DLD1 (cell line): ENCODE data around the gene TBCC.

ENCODE experiments used
- in situ Hi-C: cut with HindIII; loops from 2 replicates; pipeline ENCODE4 v1.10.0; 2017; ENCODE audit warnings: low sequenced_read_pairs

The TBCC gene

GRCh38 chr6:42774201-42774600 lies 28.3 kb upstream of the TBCC start:
- in situ Hi-C loops: no loop called here

- in situ Hi-C loops: no loop called here
Measured at GRCh38 chr6:42771741-42772100, 25.8 kb upstream of the TBCC start.

- in situ Hi-C loops: no loop called here
Measured at GRCh38 chr6:42769836-42770235, 23.9 kb upstream of the TBCC start.

- in situ Hi-C loops: no loop called here
Measured at GRCh38 chr6:42769051-42769450, 23.1 kb upstream of the TBCC start.

GRCh38 chr6:42766163-42766670 lies 20.3 kb upstream of the TBCC start:
- in situ Hi-C loops: no loop called here

- in situ Hi-C loops: no loop called here
Measured at GRCh38 chr6:42764911-42765648, 19.2 kb upstream of the TBCC start.

GRCh38 chr6:42762950-42763349 lies 17.0 kb upstream of the TBCC start:
- in situ Hi-C loops: no loop called here

GRCh38 chr6:42762426-42762859 lies 16.5 kb upstream of the TBCC start:
- in situ Hi-C loops: no loop called here

GRCh38 chr6:42761287-42762067 lies 15.6 kb upstream of the TBCC start:
- in situ Hi-C loops: no loop called here

GRCh38 chr6:42758756-42759430 lies 13.0 kb upstream of the TBCC start:
- in situ Hi-C loops: no loop called here

GRCh38 chr6:42756722-42757121 lies 10.8 kb upstream of the TBCC start:
- in situ Hi-C loops: no loop called here

GRCh38 chr6:42754759-42755158 lies 8.9 kb upstream of the TBCC start:
- in situ Hi-C loops: no loop called here

- in situ Hi-C loops: no loop called here
Measured at GRCh38 chr6:42751055-42751454, 5.2 kb upstream of the TBCC start.

- in situ Hi-C loops: loop anchor here (10.0 kb wide), 1 partner anchor 54 kb away; no protein-coding TSS in a partner anchor
Measured at GRCh38 chr6:42748203-42748898, 2.4 kb upstream of the TBCC start.

GRCh38 chr6:42746463-42747391 lies 824 bp upstream of the TBCC start:
- in situ Hi-C loops: loop anchor here (10.0 kb wide), 1 partner anchor 52 kb away; no protein-coding TSS in a partner anchor

GRCh38 chr6:42745083-42745639 lies 742 bp downstream of the TBCC start:
- in situ Hi-C loops: loop anchor here (10.0 kb wide), 1 partner anchor 50 kb away; no protein-coding TSS in a partner anchor

- in situ Hi-C loops: loop anchor here (10.0 kb wide), 1 partner anchor 50 kb away; no protein-coding TSS in a partner anchor
Measured at GRCh38 chr6:42744351-42744893, 1.5 kb downstream of the TBCC start.

GRCh38 chr6:42742116-42742894 lies 3.6 kb downstream of the TBCC start:
- in situ Hi-C loops: loop anchor here (10.0 kb wide), 1 partner anchor 48 kb away; no protein-coding TSS in a partner anchor
